Left ventricle myocardium inferior (tissue), 1 donor: Measurements from ENCODE around the gene ACTR5. TPM values are rescaled to one million over a fixed set of nuclear protein-coding genes. Genes with fewer than 3 reads are reported as not detected.

Experiments used
- DNase-seq: peaks from one replicate; pipeline ENCODE4 v3.0.0-alpha.2; 2020
- H3K27ac ChIP-seq: fragments of 200-600 bp; replicated peaks from 2 replicates; pipeline ENCODE4 v1.8.0; 2021
- H3K27me3 ChIP-seq: fragments of 200-600 bp; 2 replicates; pipeline ENCODE4 v1.8.0; 2021; ENCODE audit warnings: low read depth
- H3K36me3 ChIP-seq: fragments of 200-600 bp; 2 replicates; pipeline ENCODE4 v1.8.0; 2021
- H3K4me1 ChIP-seq: fragments of 200-600 bp; 2 replicates; pipeline ENCODE4 v1.8.0; 2021
- H3K4me3 ChIP-seq: fragments of 200-600 bp; 2 replicates; pipeline ENCODE4 v1.8.0; 2021; ENCODE audit warnings: mild to moderate bottlenecking, moderate library complexity
- H3K9me3 ChIP-seq: fragments of 200-600 bp; replicated peaks from 2 replicates; pipeline ENCODE4 v1.8.0; 2021
- intact Hi-C: fragments of 100-400 bp; cut with micrococcal nuclease; formaldehyde crosslinking; loops from one replicate; pipeline ENCODE4 v1.11.0; 2022
- total RNA-seq: library from RNA; stranded (reverse); fragmentation: NEBNext Ultra II Directional; extraction: Animal tissue kit (Norgen Biotek cat#: 25700); gene quantifications from one replicate; pipeline ENCODE4 v1.2.1, GENCODE V29; 2021
- TF ChIP-seq, protein P1 (sequence below): fragments of 200-600 bp; IDR thresholded peaks from 2 replicates; pipeline ENCODE4 v1.8.0; 2021; ENCODE audit warnings: antibody characterized with exemption, mild to moderate bottlenecking, borderline replicate concordance
- donor health status: DM: no; HTN: yes; CAD: no; lungs with severe emphysema.

ACTR5 gene
- total RNA-seq, 1 donor from 2014 or later, result 3.1 TPM

DNA sequence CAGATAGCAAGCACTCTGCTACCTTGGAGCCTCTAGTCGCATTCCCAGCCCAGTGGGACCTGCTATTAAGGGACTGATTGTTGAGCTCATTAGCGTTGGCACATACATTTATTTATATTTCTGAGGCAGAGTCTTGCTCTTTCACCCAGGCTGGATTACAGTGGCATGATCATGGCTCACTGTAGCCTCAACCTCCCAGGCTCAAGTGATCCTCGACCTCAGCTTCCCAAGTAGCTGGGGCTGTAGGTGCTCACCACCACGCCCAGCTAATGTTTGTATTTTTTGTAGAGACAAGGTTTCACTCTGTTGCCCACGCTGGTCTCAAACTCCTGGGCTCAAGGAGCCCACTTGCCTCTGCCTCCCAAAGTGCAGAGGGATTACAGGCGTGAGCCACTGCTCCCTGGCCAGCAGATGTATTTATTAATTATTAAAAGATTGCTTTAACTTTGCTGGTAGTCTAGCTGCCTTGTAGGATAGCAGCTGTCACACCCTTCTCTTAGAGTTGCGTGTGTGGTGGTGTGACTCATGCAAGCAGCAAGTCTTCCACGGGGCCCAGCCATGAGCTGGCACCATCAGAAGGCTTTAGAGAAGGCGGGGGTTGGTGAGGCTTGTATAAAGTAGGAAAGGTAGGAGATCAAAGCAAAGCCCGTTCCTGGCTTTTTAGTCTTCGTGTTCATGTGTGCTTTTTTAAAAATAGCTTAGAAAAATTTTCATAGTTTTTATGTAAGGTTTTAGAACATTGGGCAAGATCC, 16.5 kb downstream of the ACTR5 start:
- Histone ChIP-seq H3K27me3 (no peaks in the 10 kb centered on the region), H3K36me3 (peaks cover 96% of the 10 kb centered on the region), H3K4me3 (no peak overlapping the region), H3K4me1 (no peaks in the 10 kb centered on the region), H3K27ac (no peak overlapping the region), H3K9me3 (no peaks in the 10 kb centered on the region)
- intact Hi-C loops, result no loop called here
- TF ChIP-seq, protein P1, sequence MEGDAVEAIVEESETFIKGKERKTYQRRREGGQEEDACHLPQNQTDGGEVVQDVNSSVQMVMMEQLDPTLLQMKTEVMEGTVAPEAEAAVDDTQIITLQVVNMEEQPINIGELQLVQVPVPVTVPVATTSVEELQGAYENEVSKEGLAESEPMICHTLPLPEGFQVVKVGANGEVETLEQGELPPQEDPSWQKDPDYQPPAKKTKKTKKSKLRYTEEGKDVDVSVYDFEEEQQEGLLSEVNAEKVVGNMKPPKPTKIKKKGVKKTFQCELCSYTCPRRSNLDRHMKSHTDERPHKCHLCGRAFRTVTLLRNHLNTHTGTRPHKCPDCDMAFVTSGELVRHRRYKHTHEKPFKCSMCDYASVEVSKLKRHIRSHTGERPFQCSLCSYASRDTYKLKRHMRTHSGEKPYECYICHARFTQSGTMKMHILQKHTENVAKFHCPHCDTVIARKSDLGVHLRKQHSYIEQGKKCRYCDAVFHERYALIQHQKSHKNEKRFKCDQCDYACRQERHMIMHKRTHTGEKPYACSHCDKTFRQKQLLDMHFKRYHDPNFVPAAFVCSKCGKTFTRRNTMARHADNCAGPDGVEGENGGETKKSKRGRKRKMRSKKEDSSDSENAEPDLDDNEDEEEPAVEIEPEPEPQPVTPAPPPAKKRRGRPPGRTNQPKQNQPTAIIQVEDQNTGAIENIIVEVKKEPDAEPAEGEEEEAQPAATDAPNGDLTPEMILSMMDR, result no peak
- no peak for DNase-seq

DNA sequence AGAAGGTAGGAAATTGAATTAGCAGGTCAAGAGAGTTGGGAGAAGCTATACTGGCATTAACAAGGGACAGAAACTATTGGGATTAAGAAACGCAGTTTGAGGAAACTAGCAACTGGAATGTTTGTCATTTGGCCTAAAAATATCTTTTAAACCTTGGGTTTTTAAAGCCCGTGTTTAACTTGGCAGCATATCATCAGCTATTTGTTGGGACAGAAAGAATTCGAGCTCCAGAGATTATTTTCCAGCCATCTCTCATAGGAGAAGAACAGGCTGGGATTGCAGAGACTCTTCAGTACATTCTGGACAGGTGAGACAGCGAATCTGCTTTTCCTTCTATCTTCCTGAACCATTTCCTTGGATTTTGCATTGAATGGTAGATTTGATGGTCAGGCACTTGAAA, 17.8 kb downstream of the ACTR5 start:
- intact Hi-C loops, result no loop called here
- Histone ChIP-seq H3K4me3 (no peak overlapping the region), H3K36me3 (peaks cover 93% of the 10 kb centered on the region), H3K27ac (no peak overlapping the region), H3K9me3 (no peaks in the 10 kb centered on the region), H3K27me3 (no peaks in the 10 kb centered on the region), H3K4me1 (no peaks in the 10 kb centered on the region)
- DNase-seq, result no peak
- TF ChIP-seq, protein P1, result no peak

DNA sequence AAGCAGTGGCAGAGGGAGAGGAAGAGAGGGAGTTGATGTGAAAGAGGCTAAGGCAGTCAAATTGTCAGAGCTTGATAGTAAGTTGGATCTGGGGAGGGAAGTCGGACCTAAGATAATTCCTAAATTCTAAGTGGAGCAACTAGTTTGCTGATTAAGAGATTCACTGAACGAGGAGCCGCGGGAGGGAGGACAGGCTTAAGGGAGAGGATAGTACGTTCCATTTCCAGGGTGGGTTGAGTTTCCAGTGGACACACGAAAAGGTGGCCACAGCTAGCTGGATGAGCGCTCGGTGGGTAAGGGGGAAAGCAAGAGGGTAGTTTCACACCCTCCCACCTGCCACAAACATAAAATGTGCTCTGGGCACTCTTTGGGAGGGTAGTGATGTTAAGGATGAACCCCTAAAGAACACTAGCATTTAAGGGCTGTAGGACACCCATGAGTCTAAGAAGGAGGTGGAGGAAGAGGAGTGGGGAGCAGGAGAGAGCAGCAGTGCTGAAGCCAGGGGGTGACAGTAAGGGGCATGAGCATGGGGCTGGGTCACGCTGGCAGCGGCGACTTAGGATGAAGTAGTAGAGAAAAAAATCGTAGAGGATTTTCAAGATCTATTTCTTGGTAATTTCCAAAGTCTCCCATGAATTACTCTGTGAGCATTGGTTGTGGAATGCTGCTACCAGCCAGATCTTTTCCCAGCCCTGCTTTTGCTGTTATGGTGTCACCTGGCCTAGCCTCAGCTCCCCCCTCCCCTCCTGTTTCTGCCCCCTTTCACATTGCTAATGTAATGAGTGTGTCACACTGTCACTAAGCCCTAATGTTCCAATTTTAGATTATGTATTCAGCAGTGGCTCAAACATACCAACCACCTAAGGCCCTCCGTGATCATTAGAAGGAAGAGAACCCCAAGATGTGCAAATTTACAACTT, 21.4 kb downstream of the ACTR5 start:
- no peaks in the 10 kb centered on the region for H3K4me1 ChIP-seq
- H3K4me3 ChIP-seq, result no peak overlapping the region
- no peaks in the 10 kb centered on the region for H3K27me3 ChIP-seq
- TF ChIP-seq, protein P1, result no peak
- DNase-seq, result no peak
- no peak overlapping the region for H3K27ac ChIP-seq
- intact Hi-C loops, result no loop called here
- H3K36me3 ChIP-seq, result peaks cover 95% of the 10 kb centered on the region
- H3K9me3 ChIP-seq, result no peaks in the 10 kb centered on the region

DNA sequence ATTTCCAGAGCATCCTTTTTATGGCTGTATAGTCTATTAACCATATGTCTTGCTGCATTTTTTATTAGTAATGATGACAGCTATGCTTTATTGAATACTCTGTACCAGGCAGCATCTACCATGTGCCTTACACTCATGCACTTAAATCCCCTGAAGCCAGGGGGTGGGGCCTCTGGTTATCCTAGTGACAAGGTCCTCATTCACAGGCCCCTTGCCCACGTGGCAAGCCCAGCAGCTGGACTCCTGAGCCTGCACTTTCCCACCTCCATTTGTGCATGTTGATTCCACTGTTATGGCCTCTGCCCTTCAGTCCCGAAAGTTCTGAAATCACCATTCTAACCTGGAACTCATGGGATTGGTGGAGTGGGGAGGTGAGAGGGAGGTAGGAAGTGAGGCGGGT, 22.3 kb downstream of the ACTR5 start:
- no peak for DNase-seq
- Histone ChIP-seq H3K36me3 (peaks cover 92% of the 10 kb centered on the region), H3K4me1 (no peaks in the 10 kb centered on the region), H3K27me3 (no peaks in the 10 kb centered on the region), H3K27ac (no peak overlapping the region), H3K4me3 (no peak overlapping the region), H3K9me3 (no peaks in the 10 kb centered on the region)
- TF ChIP-seq, protein P1, result no peak
- intact Hi-C loops, result no loop called here

DNA sequence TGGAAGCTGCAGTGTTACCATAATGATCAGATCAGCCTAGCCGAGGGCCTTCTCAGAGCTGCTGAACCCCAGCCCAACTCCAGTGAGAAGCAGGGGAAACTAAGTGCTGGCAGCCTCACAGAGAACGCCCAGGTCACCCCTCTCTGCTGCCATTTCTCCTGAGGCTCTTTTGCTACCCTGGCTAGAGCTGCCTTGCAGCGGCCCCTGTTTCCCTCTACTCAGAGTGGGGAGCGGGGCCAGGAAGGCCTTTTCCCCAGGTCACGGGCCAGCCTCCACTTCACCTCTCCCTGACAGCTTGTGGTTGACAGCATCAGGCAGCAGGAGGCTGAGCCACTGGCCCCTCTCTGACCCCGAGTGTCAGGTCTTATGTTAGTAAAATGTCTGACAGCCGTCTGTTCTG, 22.7 kb downstream of the ACTR5 start:
- no peak overlapping the region for H3K4me3 ChIP-seq
- no peaks in the 10 kb centered on the region for H3K4me1 ChIP-seq
- H3K27ac ChIP-seq, result no peak overlapping the region
- intact Hi-C loops, result no loop called here
- no peak for DNase-seq
- H3K9me3 ChIP-seq, result no peaks in the 10 kb centered on the region
- no peaks in the 10 kb centered on the region for H3K27me3 ChIP-seq
- TF ChIP-seq, protein P1, result no peak
- peaks cover 92% of the 10 kb centered on the region for H3K36me3 ChIP-seq
